Coronary artery (tissue), 2 donors: ENCODE data around the gene CDK11B.
"Not testable (repeated sequence)": the region's sequence is repeated elsewhere in the genome, so short reads cannot be mapped to it uniquely, and the experiment has no call there.

Experiments used
- DNase-seq: peaks from one replicate; pipeline ENCODE4 v3.0.0-alpha.2; 2017; ENCODE audit warnings: low spot score
- H3K27ac ChIP-seq, 2 donors: fragments of 200-600 bp; sonication (generic); one replicate each; pipeline ENCODE4 v1.5.1; 2016 to 2019
- H3K4me3 ChIP-seq: fragments of 200-600 bp; sonication (generic); 2 replicates; pipeline ENCODE4 v1.5.1; 2016; ENCODE audit warnings: mild to moderate bottlenecking, moderate library complexity
- TF ChIP-seq, protein P1 (sequence below): fragments of 200-600 bp; sonication (generic); IDR thresholded peaks from one replicate; pipeline ENCODE4 v1.5.1; 2019; ENCODE audit warnings: antibody characterized with exemption

Gene CDK11B

DNA sequence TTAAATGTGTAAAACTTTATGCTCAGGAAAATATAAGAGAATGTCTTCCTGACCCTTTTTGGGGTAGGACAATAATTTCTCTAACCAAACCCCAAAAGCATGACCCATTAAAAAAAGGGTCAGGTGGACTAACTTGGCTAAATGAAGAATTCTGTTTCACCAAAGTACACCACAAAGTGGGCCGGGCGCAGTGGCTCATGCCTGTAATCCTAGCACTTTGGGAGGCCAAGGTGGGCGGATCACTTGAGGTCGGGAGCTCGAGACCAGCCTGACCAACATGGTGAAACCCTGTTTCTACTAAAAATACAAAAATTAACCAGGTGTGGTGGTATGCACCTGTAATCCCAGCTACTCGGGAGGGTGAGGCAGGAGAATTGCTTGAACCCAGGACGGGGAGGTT is 30.7 kb upstream of the CDK11B start:
- H3K27ac ChIP-seq, H3K4me3 ChIP-seq, DNase-seq: not testable (repeated sequence)

DNA sequence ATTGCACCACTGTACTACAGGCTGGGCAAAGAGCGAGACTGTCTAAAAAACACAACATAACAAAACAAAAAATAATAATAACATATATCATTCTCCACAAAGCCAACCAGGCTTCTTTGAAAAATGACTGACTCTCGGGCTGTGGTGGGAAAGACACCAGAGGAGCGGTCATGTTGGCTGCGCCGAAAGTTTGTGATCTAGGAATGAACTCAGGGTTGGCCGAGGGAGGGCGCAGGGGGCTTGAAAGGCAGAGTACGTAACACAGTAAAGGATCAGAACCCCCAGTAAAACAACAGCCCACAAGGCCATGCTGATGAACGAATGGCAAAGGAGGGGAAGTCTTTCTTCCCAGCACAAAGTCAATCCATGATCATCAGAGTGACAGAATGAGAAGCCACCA is 29.0 kb upstream of the CDK11B start:
- TF ChIP-seq, protein P1, sequence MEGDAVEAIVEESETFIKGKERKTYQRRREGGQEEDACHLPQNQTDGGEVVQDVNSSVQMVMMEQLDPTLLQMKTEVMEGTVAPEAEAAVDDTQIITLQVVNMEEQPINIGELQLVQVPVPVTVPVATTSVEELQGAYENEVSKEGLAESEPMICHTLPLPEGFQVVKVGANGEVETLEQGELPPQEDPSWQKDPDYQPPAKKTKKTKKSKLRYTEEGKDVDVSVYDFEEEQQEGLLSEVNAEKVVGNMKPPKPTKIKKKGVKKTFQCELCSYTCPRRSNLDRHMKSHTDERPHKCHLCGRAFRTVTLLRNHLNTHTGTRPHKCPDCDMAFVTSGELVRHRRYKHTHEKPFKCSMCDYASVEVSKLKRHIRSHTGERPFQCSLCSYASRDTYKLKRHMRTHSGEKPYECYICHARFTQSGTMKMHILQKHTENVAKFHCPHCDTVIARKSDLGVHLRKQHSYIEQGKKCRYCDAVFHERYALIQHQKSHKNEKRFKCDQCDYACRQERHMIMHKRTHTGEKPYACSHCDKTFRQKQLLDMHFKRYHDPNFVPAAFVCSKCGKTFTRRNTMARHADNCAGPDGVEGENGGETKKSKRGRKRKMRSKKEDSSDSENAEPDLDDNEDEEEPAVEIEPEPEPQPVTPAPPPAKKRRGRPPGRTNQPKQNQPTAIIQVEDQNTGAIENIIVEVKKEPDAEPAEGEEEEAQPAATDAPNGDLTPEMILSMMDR = no peak
- Histone ChIP-seq H3K27ac (no peak overlapping the region), H3K4me3 (no peak overlapping the region)
- DNase-seq = no peak

DNA sequence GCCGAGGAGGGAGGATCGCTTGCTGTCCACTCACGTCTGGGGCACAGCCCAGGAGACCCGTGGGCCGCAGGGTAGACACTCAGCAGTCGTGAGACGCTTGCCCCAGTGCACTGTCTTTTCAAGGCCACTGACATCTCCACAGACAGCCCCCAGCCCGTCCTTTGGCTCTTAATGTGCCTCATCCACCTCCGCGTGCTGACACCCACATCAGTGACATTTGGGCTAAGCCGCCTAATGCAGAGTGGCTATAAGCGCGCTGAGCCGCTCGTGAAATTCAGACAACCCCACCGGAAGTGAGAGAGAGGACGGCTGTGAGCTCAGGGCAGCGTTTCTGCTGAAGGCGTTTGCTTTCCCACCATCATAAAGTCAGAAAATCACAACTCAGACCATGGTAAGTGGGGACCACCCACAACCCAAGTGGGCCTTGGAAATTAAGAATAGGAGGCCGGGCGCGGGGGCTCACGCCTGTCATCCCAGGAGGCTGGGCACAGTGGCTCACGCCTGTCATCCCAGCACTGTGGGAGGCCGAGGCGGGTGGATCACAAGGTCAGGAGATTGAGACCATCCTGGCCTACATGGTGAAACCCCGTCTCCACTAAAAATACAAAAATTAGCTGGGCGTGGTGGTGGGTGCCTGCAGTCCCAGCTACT is 25.4 kb upstream of the CDK11B start:
- no peak overlapping the region for H3K4me3 ChIP-seq
- TF ChIP-seq, protein P1 = no peak
- DNase-seq = no peak

DNA sequence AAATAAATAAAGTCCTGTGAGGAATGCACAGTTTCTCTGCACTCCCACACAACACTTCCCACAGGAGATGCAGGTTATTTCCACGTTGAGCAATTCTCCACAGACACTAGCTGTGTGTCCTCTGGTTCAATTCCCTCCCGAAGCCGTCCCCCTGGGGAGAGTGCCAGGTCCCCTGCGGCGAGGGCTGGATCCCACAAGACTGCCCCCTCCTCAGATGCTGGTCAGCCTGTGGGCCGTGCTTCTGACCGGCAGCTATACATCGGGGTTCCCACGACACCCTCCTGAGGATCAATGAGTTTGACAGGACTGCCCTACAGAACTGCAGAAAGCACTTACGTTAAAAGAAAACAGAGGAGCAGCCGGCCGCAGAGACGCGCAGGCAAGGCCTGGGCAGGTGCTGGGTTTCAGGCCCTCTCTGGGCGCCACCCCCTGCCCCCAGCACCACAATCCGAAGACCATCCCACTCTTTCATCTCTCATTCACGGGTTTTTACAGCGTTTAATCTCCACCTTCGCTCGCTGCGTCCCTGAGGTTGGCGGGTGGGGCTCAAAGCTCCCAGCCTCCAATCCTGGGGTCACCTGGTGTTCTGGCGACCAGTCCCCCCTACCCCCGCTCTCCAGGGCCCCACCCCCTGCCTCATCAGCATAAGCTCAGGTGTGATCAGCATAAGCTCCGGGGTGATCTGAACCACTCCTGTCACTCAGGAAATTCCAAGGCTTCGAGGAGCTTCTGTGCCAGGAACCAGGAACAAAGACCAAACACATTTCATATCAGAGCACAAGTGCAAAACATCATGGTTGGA is 24.5 kb upstream of the CDK11B start:
- TF ChIP-seq, protein P1 = no peak
- Histone ChIP-seq H3K4me3 (no peak overlapping the region), H3K27ac (no peak overlapping the region)
- DNase-seq = no peak

More for the DNA sequence above, 25.4 kb upstream of the CDK11B start:
- no peak overlapping the region for H3K27ac ChIP-seq

DNA sequence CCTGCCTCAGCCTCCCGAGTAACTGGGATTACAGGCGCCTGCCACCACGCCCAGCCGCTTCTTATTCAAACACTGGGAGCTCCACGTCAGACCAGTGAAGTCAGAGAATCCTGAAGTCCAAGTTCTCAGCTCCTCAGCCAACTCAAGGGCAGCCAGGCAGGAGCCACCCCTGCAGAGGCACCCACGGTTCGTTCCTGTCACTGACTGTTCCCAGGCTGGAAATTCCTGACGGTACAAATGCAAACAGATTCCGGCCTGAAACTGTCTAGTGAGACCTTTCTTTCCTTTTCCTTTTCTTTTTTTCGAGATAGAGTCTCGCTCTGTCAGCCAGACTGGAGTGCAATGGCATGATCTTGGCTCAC is 22.1 kb upstream of the CDK11B start:
- Histone ChIP-seq H3K27ac (no peak overlapping the region), H3K4me3 (no peak overlapping the region)
- DNase-seq = no peak
- TF ChIP-seq, protein P1 = no peak

DNA sequence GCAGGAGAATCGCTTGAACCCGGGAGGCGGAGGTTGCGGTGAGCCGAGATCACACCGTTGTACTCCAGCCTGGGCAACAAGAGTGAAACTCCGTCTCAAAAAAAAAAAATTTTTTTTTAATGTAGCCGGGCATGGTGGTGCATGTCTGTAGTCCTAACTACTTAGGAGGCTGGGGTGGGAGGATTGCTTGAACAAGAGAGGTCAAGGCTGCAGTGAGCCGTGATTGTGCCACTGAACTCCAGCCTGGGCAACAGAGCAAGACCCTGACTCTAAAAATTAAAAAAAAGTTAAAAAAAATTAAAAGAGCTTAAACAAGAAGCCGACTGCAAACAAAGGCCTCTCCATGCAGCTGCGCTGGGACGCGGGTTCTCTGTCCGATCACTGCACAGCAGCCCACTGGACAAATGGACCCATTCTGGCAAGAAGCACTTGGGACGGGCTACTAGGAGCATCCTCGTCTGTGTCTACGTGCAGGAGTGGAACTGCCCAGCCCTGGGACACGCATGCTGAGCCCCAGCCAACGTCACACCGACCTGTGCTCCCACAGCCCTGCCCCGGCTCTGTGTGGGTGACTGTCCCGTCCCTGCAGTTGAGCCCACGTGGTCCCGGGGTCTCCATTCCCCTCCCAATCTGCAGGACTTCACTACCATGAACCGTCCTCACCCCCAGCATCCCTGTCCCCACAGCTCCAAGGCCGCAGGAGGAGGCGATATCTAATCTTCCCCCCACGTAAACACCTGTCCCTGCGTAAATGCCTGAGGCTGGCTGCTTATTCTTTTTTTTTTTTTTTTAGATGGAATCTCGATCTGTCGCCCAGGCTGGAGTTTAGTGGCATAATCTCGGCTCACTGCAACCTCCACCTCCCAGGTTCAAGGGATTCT is 21.5 kb upstream of the CDK11B start:
- Histone ChIP-seq H3K27ac (no peak overlapping the region), H3K4me3 (no peak overlapping the region)
- DNase-seq = no peak
- TF ChIP-seq, protein P1 = no peak

DNA sequence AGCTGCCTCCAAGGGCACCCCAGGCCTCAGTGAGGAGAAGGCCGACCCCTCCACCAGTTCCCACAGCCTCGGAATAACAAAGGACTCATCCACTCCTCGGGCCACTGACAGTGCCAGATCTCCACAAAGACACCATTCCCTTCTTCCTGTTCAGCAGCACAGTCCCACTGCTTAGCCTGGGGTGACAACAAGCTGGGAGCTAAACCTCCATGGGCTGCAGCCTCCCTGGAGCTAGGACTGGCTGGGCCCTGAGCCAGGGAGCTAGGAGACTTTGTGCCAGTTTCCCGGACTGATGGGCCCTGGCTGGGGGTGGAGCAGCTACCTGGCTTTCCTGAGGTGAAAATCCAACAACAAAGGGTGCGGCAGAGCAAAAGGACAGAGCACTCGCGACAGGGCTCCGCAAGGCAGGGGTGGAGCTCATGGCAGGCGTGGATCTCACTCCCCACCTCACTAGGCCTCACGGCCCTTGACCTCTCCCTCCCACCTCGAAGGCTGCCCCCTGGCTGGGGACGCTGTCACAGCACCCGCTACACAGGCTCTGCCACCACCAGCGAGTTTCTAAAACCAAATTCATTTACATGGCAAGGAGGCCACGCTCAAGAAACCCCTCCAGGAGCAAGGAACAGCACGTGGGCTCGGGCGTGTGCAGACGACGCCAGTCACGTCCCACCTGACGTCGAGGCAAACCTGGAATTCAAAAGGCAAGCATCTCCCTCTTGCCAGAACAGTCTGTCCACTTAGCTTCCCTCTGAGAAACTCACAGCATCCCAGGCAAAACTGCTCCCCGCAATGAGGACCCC is 20.0 kb upstream of the CDK11B start:
- Histone ChIP-seq H3K27ac (no peak overlapping the region), H3K4me3 (no peak overlapping the region)
- DNase-seq = no peak
- TF ChIP-seq, protein P1 = no peak
